GM18951 (cell line): ENCODE measurements around the gene EIF4E3.

Experiments
- POLR2A ChIP-seq: IDR thresholded peaks from 4 replicates; pipeline ENCODE4 v1.6.1; 2011; ENCODE audit warnings: mild to moderate bottlenecking; ENCODE audit not compliant: insufficient read length, insufficient read depth; ENCODE audit errors: extremely low read depth
- in situ Hi-C: fragments of 300-500 bp; cut with MboI; formaldehyde crosslinking; loops from one replicate; pipeline ENCODE4 v1.12.0; 2022; ENCODE audit warnings: low sequenced_read_pairs, mixed read lengths, inconsistent platforms; ENCODE audit not compliant: unreplicated experiment

Gene EIF4E3

DNA sequence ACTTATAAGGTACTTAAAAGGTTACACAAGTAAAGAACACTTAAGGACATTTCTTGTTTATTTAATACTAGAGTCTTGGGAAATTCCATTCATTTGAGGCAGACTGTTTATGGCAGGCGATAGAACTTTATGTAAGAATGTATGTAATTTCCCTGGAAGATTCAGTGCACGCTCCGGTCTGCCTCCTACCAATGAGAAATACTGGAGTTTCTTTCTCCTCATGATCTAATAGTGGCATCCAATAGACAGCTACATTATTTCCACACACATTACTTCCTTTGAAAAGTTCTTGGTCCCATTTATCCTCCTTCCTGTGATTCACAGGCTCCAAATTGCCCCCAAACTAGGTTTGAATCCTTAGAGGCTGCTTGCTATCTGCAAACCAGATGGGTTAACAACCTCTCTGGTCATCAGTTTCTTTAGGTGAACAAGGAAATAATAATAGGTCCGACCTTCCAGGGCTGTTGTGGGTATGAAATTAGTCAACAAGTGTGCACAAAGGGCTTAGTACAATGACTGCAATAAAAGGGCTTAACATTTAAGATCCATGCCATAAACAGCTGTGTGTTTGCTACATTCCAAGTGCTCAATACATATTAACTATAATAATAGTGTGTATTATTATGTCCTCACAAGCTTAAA, 30.7 kb downstream of the EIF4E3 start:
- TF ChIP-seq POLR2A: no peak
- in situ Hi-C loops: no loop called here

- TF ChIP-seq POLR2A: no peak
- in situ Hi-C loops: no loop called here
Observed at GRCh38 chr3:71693641-71694040, 31.6 kb downstream of the EIF4E3 start.

GRCh38 chr3:71692139-71692538, 33.1 kb downstream of the EIF4E3 start:
- in situ Hi-C loops: no loop called here
- no peak for TF ChIP-seq POLR2A

DNA sequence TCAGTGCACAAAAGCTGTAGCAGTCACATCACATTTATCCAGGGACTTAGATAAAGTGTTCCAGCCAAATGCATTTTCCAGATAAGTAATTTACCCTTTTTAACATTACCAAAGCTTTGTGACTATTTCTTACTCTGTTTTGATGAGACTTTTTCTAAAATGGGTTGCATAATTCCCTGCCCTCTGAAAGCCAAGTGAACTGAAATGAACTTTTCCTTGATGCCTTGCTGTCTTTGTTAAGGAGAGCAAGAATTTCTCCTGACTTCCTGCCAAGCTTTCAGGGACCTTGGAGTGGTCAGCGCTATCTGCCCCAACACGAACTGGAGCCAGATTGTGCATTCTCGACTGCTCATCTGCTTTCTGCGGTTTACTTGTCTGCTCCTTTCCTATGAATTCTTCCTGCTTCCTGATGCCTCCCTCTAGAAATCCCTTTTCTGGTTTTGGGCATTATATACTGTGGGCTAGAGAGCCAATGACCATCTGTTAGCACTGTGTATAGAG, 34.8 kb downstream of the EIF4E3 start:
- in situ Hi-C loops: no loop called here

GRCh38 chr3:71689291-71689690, 35.9 kb downstream of the EIF4E3 start:
- no peak for TF ChIP-seq POLR2A
- in situ Hi-C loops: no loop called here

More for the DNA sequence above, 34.8 kb downstream of the EIF4E3 start:
- no peak for TF ChIP-seq POLR2A

DNA sequence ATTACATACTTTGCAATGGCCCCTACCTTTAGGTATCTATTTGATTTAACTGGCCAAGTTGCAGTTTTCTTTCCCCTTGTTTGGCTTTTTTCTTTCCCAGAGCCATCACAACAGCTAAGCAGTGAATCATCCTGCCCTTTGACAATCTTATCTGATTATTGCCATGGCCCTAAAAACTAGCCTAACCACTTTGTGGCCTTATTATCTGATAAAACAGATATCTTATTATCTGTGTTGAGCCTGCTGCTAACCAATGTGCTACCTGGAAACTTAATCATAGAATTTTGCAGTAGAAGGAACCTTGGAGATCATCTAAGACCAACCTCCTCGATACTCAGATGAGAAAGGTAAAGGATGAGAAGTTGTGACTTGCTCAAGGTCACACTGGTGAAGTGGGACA, 37.1 kb downstream of the EIF4E3 start:
- in situ Hi-C loops: no loop called here
- TF ChIP-seq POLR2A: no peak

GRCh38 chr3:71685686-71686085, 39.5 kb downstream of the EIF4E3 start:
- no peak for TF ChIP-seq POLR2A
- in situ Hi-C loops: no loop called here

DNA sequence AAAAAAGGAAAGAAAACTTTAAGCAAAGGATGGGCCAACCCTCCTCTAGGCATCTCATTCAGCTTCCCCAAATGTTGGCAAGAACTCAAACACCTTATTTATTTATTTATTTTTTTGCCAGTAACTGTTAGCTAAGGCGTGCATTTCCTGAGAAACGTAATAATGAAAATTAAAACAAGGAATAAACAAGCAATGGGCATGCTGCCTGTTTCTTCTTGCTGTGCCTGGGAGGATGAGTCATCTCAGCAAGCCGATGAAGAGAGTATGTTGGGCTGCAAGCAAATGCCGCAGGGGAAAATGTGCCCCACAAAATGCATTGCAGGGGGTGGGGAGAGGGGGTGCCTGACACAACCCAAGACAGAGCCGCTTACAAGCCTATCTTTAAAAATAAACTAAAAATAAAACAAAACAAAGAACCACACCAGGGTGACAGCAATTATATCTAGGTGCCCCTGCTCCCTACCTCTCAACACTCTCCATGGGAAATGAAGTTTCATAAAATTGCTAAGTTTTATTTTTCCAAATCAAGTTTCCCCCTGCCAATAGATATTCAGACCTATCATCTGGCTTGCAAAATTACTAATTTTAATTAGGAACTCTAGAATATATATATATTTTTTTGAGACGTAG, 40.3 kb downstream of the EIF4E3 start:
- TF ChIP-seq POLR2A: no peak
- in situ Hi-C loops: no loop called here

DNA sequence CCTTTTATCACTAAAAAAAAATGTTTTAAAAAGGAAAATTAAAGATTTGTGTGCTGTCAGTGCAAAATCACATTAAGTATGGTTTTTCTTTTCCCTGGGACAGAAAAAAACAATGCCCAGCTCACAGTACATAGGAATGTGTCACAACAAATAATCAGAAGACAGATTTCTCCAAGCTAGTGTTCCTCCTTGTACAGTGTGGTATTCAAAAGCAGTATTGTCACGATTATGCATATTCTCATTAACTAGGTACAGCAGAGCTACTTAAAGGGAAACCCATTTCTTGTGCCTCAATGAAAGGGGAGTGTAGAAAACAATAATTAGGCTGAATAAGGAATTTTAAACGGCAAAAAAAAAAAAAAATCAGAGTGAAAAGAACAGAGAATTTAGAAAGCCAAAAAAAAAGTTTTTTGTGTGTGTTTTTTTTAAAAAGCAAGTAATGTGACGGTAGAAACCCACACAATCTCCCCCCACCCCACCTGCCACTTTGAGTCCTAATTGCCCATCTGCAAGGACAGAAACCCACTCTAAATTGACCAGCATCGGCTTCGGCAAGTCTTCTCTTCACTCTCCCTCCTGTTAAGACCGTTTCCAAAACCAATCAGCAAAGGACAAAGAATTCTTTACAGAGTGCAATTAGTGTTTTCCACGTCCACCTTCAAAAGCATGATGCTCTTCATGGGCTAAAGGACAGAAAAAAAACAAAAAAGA, 41.0 kb downstream of the EIF4E3 start:
- TF ChIP-seq POLR2A: no peak
- in situ Hi-C loops: no loop called here

DNA sequence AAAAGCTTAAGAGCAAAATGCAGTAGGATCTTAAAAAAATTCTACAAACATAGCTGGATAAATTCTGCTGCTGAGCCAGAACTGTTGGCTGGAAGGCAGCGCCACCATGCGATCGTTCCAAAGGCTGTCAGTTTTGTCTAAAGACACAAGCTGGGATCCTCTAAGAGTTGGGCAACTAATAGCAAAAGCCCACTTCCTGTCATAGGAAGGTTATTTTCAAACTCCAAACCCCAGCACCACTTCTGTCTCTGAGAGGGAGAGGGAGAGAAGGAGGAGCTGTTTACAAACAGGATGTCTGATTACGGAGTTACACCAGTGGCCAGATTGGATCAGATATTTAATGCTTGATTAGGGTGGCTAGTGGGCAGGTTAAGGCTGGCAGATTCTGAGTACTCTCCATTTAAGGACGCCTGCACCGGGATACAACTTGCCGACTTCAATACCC, 44.0 kb downstream of the EIF4E3 start:
- TF ChIP-seq POLR2A: no peak
- in situ Hi-C loops: no loop called here

DNA sequence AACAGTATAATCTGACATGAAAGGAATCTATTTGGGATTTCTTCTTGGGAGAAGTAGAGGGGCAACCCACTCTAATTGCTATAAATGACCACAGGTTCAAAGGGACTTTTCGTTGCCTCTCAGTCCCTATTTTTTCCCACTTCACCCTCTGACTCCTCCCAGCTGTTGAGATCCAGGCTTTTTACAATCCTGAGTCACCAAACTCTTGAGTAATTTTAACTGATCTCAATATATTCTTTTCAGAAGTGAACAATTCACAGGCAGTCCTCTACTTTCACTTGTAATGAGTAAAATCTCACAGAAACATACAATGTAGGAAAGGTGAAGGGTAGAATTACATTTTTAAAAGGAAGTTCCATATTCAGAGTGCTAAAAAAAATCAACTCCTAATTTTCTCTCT, 44.6 kb downstream of the EIF4E3 start:
- in situ Hi-C loops: no loop called here
- TF ChIP-seq POLR2A: no peak

- in situ Hi-C loops: no loop called here
- TF ChIP-seq POLR2A: no peak
Observed at GRCh38 chr3:71676931-71677330, 48.3 kb downstream of the EIF4E3 start.

- in situ Hi-C loops: loop anchor here (25.0 kb wide), 1 partner anchor 1136 kb away; no protein-coding TSS in a partner anchor
- no peak for TF ChIP-seq POLR2A
Observed at GRCh38 chr3:71673486-71673885, 51.7 kb downstream of the EIF4E3 start.
